ENCODE measurements around the gene FCN3. TPM values are rescaled to one million over a fixed set of nuclear protein-coding genes. Genes with fewer than 3 reads are reported as not detected.

Gene FCN3
- total RNA-seq, 4 donors from 2014 or later: 2.0 to 247 (median 19.1) TPM

DNA sequence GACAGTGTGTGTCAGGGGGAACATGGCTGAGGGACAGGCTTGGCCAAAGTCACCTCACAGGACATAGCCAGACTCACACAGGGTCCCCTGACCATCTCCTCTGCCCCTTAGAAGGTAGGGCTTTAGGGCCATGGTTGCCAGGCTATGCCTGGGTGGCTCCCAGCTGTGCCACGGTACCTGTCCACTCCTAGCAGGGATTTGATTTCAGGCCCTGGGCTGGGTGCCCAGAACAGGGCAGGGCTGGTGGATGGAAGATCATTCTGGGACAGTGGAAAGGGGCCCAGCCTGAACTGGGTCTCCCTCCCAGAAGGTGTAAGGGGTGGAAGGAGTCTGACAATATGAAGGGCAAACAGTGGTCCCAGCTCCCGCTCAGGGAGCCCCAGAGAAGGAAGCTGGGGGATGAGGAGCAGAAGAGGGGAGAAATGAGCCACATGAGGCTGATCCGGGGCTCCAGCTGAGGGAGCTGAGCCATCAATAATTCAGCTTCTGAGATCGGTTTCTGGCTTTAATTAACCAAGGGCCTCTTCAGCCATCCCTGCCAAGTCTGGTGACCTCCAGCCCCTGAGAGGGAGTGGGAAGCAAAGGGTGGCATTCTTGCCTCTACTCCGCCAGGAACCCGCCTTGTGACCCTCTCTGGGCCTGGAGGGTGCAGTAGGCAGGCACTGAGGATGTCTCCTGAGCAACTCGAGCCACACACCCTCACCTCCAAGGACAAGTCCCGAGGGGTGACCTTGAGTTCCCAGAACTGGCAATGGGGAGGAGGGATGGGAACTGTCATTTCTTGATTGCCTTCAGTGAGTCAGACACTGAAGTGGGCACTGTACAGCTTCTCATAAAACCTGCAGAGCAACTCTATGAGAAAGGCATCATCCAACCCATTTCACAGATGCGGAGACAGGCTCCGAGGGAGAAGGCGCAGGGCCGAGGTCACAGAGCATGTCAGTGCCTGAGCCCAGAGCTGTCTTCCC is 6.4 kb upstream of the FCN3 start:
- no peak for TF ChIP-seq CTCF (IDR thresholded peaks at IDR 0.05; ENCODE audit: low read depth)

DNA sequence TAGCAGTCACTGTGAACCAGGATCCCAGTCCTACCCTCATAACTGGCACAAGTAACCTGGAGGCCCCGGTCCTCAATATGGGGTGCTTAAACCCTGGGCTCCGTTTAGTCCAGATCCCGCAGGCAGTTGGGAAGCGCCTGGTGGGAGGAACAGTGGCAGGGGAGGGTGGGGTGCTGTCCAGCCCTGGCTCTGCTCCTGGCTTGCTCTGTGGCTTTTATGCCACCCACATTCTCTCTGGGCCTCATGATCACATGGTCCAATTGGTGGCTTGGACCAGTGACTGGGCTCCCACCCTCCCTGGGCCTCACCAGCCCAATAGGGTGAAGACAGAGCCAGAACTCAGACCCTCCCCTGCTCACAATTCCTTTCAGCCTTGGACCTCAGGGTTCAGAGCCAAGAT is 5.6 kb upstream of the FCN3 start:
- no peak for TF ChIP-seq CTCF (IDR thresholded peaks at IDR 0.05; ENCODE audit: low read depth)

- TF ChIP-seq CTCF (IDR thresholded peaks at IDR 0.05; ENCODE audit: low read depth): no peak
Observed at GRCh38 chr1:27379564-27380122, 5.0 kb upstream of the FCN3 start.

DNA sequence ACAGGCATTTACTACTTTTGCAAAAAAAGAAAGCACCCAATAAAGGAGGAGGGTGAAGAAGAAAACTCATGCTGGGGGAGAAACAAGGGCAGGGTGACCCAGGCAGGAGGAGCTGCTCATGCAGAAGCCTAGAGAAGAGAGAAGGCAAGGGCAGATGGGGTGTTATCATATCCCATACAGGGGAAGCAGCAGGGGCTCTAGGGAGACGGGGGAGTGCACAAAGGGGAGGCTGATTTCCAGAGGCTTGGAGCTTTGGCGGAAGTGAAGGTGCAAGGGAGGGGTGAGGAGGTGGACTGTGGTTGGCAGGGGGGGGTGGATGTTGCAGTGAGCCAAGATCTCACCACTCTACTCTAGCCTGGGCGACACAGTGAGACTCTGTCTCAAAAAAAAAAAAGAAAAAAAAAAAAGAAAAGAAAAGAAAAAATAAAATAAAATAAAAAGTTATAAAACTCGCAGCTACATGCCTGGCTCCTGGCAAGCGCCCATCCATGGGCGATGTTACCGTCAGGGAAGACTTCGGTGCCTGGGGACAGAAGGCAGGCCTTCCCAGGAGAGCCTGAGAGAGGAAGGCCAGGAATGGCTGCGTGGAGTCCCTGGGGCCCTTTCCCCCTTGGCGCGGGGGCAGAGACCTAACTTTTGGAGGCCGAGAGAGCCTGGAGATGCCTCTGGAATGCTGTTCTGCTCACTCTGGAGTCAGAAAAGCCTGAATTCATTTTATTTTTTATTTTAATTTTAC is 3.3 kb upstream of the FCN3 start:
- no peak for TF ChIP-seq CTCF (IDR thresholded peaks at IDR 0.05; ENCODE audit: low read depth)

DNA sequence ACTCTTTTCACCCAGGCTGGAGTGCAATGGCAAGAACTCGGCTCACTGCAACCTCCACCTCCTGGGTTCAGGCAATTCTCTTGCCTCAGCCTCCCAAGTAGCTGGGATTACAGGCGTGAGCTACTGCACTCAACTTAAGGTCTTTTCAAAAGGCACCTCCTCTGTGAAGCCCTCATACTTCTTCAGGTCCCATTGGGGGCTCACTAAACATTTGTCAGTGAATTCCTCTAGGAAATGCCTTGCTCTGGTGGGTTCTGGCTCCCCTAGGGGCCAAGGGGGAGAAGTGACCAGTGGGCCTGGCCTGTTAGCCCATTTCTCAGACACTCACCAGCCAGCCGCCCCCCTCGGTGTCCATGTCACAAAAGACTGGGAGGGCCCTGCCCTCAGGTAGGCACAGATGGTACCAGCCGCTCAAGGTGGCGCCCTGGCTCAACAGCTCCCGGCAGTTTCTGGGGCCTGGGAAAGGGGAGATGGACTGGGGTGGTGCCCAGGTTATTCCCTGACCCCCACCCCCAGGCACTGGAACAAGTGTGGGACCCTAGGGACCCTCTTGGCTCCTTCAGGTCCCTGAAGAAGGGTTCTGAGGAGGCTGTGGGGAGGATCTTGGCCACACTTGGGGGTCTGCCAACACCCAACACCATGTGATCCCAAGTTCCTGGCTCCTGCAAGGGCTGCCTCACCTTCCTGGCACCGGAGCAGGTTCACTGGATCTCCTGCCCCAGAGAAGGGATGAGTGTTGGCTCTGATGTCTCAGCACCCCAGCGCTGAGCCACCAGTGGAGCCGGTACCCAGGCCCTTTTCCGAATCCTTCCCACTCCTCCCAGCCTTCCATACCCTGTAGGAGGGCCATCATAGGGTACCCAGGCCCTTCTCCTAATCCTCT is 1.6 kb downstream of the FCN3 start:
- no peak for TF ChIP-seq CTCF (IDR thresholded peaks at IDR 0.05; ENCODE audit: low read depth)

GRCh38 chr1:27372022-27372807 is 2.4 kb downstream of the FCN3 start:
- no peak for TF ChIP-seq CTCF (IDR thresholded peaks at IDR 0.05; ENCODE audit: low read depth)

Measured in subcutaneous adipose tissue (tissue), 4 donors.